GM21367 (cell line): ENCODE data around the gene MTX1.
"Not testable (repeated sequence)": the region's sequence is repeated elsewhere in the genome, so short reads cannot be mapped to it uniquely, and the experiment has no call there.

Source experiments
- ATAC-seq: cut with Tn5 transposase; IDR thresholded peaks from one replicate; pipeline ENCODE4 v1.9.1; 2021; ENCODE audit not compliant: unreplicated experiment

Gene MTX1, protein sequence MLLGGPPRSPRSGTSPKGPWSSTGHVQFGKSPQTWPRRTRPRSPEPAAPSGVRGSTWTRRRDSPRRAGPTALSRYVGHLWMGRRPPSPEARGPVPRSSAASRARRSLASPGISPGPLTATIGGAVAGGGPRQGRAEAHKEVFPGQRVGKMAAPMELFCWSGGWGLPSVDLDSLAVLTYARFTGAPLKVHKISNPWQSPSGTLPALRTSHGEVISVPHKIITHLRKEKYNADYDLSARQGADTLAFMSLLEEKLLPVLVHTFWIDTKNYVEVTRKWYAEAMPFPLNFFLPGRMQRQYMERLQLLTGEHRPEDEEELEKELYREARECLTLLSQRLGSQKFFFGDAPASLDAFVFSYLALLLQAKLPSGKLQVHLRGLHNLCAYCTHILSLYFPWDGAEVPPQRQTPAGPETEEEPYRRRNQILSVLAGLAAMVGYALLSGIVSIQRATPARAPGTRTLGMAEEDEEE

GRCh38 chr1:155208541-155209311 lies at the start of gene MTX1:
Gene MTX1 (plus strand): TSS chr1:155208695. CDS start chr1:155208805, 110 bp downstream.
- peak; percentile 60 for ATAC-seq

GRCh38 chr1:155158991-155159390 lies 49.5 kb upstream of the MTX1 start:
- no peak for ATAC-seq

DNA sequence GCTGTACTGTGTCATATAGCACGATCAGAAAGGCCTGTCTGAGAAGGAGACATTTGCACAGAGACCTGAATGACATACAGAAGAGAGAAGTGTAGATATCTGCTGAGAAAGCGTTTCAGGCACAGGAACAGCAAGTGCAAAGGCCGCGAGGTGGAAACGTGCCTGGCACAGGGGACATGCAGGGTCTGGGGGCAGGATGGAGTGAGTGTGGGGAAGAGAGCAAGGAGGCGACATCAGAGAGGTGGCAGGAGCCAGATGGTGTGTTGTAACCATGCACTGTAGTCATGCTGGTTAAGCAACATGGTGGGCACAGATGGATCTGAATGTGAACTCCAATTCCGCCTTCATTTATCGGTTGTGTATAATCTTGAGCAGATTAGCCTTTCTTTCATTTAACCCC lies 48.4 kb upstream of the MTX1 start:
- no peak for ATAC-seq

DNA sequence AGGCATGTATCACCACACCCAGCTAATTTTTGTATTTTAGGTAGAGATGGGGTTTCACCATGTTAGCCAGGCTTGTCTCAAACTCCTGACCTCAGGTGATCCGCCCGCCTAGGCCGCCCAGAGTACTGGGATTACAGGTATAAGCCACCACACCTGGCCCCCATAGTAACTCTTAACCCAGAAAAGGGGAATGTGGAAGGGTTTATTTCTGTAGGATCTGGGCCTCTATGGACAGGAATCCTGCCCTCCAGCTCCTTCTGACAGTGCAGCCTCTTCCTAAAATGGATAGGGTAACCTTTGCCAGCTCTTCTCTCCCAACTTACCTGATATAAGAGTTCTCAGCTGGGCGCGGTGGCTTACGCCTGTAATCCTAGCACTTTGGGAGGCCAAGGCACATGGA lies 45.9 kb upstream of the MTX1 start:
- ATAC-seq = not testable (repeated sequence)

DNA sequence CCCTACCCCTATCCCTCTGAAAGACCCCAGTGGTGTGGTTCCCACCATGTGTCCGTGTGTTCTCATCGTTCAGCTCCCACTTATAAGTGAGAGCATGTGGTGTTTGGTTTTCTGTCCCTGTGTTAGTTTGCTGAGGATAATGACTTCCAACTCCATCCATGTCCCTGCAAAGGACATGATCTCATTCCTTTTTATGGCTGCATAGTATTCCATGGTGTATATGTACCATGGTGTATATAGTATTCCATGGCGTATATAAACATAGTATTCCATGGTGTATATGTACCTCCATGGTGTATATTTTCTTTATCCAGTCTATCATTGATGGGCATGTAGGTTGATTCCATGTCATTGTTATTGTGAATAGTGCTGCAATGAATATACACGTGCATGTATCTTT lies 44.7 kb upstream of the MTX1 start:
- ATAC-seq = not testable (repeated sequence)

DNA sequence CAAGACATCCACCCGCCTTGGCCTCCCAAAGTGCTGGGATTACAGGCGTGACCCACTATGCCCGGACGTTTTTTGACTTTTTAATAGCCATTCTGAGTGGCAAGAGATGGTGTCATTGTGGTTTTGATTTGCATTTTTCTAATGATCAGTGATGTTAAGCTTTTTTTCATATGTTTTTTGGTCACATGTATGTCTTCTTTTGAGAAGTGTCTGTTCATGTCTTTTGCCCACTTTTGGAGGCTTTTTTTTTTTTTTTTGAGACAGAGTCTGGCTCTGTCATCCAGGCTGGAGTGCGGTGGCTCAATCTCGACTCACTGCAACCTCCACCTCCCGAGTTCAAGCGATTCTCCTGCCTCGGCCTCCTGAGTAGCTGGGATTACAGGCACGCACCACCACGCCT lies 43.9 kb upstream of the MTX1 start:
- ATAC-seq = not testable (repeated sequence)

- ATAC-seq = no peak
Measured at GRCh38 chr1:155166051-155166470, 42.4 kb upstream of the MTX1 start.

GRCh38 chr1:155166471-155167165 lies 41.9 kb upstream of the MTX1 start:
- ATAC-seq = no peak

- ATAC-seq = no peak
Measured at GRCh38 chr1:155167166-155168104, 41.1 kb upstream of the MTX1 start.

DNA sequence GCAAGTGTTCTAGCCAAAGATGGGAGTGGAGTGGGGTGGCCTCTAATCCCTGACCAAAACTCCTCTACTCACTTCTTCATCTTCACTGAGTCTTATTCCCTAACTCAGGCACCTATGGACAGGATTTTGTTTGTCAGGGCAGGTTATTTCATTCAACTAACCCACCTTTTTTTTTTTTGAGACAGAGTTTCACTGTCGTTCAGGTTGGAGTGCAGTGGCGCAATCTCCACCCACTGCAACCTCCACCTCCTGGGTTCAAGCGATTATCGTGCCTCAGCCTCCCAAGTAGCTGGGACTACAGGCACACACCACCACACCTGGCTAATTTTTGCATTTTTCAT lies 40.4 kb upstream of the MTX1 start:
- ATAC-seq = not testable (repeated sequence)

- no peak for ATAC-seq
Measured at GRCh38 chr1:155168456-155169210, 39.9 kb upstream of the MTX1 start.

- no peak for ATAC-seq
Measured at GRCh38 chr1:155169541-155169940, 39.0 kb upstream of the MTX1 start.

- ATAC-seq = no peak
Measured at GRCh38 chr1:155170101-155170785, 38.3 kb upstream of the MTX1 start.

DNA sequence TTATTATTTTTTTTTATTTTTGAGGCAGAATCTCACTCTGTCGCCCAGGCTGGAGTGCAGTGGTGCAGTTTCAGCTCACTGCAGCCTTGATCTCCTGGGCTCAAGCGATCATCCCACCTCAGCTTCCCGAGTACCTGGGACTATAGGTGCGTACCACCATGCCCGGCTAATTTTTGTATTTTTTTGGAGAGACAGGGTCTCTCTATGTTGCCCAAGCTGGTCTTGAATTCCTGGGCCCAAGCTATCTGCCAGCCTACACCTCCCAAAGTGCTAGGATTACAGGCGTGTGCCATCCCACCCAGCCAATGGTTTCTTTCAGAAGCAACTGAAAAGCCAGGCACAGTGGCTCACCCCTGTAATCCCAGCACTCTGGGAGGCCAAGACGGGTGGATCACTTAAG lies 37.7 kb upstream of the MTX1 start:
- no peak for ATAC-seq

- no peak for ATAC-seq
Measured at GRCh38 chr1:155171836-155172731, 36.4 kb upstream of the MTX1 start.

DNA sequence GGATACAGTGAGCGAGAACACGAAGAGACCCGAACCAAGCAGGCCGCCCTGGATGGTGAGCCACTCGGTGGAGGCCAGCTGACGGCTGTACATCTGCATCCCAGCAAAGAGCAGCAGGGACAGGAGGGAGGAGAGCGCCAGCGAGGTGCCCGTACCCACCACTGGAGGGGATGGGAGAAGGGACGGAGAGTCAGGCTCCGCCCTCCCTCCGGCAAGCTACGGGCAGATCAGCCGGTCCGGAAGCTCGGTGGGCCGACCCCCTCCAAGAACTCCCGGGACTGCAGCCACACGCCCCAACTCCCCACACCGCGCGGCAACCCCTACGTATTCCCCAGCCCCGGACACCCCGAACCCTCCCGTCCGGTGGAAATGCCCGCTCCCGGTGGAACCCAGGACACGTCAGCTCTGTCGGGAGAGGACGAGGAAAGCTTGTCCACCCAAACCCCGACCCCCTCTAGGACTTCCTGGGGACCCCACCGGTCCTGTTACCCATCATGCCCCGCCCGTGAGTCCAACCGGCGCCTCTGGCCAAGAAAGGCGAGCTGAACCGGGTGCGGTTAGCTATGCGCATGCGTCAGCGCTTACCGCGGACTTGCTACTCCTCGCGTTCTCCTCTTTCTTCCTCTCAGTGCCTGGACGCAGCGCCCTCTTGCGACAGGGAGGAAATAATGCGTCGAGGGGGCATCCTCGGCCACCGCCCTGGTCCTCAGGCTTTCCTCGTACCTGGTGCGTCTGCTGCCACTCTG lies 35.6 kb upstream of the MTX1 start, which contains the start of gene KRTCAP2:
TSS of gene KRTCAP2 (minus strand) at position 573 of the 746 bp plus-strand sequence. CDS start at position 493, 80 bp downstream.
- peak; percentile 64 for ATAC-seq
